HepG2 (cell line): Measurements from ENCODE around the gene MGLL.

Experiments used
- POLR2A ChIP-seq, 2 experiments: IDR thresholded peaks; 2 replicates each; pipeline ENCODE4 v1.6.1; 2011; ENCODE audit warnings: low read depth in 2 of 2, low read length in 2 of 2, mild to moderate bottlenecking in 1 of 2, moderate library complexity in 1 of 2; ENCODE audit not compliant: insufficient read depth in 1 of 2
- SP4 ChIP-seq: sonication (generic); formaldehyde crosslinking; IDR thresholded peaks from 2 replicates; pipeline ENCODE4 v1.8.1; 2023; ENCODE audit warnings: mild to moderate bottlenecking, missing genetic modification reagents
- TCF7L2 ChIP-seq: IDR thresholded peaks from 2 replicates; pipeline ENCODE4 v1.6.1; 2011; ENCODE audit warnings: mild to moderate bottlenecking, low read depth, low read length, moderate library complexity
- ZNF235 ChIP-seq: sonication (generic); formaldehyde crosslinking; IDR thresholded peaks from 2 replicates; pipeline ENCODE4 v1.8.1; 2023; ENCODE audit warnings: mild to moderate bottlenecking, missing genetic modification reagents, borderline replicate concordance
- ZNF660 ChIP-seq: sonication (generic); formaldehyde crosslinking; IDR thresholded peaks from 2 replicates; pipeline ENCODE4 v1.5.1; 2020; ENCODE audit warnings: mild to moderate bottlenecking, low read depth, missing genetic modification reagents, borderline replicate concordance

DNA sequence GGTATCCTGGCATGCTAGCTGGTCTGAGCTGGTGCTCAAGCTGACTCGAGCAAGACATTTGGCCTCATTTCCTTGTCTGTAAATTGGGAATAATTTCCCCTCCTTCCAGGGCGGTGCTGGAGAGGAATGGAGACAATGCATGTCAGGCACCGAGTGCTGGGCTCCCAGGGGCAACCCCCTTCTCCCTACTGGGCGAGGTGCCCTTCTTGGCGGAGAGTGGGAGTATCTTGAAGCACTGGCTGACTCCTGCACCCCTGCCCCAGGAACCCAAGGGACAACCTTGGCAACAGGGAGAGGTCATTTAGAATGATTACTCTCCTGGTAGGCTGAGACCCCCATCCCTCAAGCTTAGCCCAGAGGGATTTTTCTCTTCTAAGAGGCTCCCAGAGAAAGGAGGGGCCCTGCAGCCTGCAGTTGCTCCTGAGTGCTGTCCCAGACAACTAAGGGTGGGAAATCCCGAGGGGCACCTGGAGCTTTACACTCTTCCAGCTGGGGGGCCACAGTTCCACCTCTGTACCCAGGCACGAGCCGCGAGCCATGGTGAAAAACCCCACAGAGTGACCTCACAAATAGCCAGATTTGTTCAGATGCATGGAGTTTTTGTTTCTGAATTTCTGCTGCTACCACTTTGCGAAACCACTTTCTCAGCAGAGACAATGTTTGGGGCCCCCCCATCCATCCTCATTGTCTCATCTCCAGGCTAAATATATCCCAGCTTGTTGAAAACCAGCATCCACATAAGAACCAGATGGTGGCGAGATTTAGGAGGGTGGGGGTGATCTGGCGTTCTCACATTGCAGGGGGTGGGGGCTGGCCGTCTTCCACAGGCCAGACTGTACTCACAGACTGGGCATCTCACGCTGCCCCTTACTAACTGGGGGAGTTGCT is 104.7 kb downstream of the MGLL start:
- TF ChIP-seq SP4 (CRISPR knock-in tag): no peak
- TF ChIP-seq ZNF660 (CRISPR knock-in tag): no peak
- no peak for TF ChIP-seq POLR2A (IDR thresholded peaks at IDR 0.05; ENCODE audit: insufficient read depth in 1 of 2, low read depth in 2 of 2, low read length in 2 of 2)
- TF ChIP-seq TCF7L2: no peak
- no peak for TF ChIP-seq ZNF235 (CRISPR knock-in tag)
